GM18868 (cell line): ENCODE results near the gene ASPHD1.
"Not testable (repeated sequence)": the region's sequence is repeated elsewhere in the genome, so short reads cannot be mapped to it uniquely, and the experiment has no call there.

Experiments used
- ATAC-seq: cut with Tn5 transposase; IDR thresholded peaks from one replicate; pipeline ENCODE4 v1.9.1; 2021; ENCODE audit warnings: mild to moderate bottlenecking, moderate library complexity; ENCODE audit not compliant: unreplicated experiment

The ASPHD1 gene

DNA sequence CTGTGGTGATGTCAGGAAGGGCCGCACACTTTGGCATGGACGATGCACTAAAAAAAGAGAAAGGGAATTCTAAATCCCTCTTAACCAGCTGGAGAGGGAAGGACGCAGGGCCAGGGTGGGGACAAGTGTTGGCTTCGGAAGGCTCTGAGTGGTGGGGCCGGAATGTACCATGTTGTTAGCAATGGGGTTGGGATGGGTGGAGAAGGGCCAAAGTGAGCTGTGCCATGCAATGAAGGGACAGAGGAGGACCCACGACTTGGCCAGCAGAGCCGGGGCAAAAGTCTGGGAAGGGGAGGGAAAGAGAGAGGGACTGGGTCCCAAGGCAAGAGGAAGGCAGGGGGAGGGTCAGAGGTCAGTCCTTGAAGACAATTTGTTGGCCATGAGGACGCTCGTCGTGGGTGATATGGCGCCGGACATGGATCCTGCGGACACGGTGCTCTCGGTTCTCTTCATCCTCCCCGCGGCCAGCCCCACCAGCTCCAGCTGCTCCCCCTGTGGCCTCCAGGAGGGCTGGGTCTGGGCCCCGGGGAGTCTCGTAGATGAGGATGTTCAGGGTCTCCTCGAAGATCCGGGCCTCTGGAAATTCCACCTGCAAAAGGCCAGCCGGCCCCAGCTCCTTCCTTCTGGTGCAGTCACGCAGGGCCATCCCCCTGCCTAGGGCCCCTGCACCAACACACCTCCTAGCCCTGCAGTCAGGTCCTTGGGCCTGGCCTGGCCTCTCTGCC lies 6.4 kb downstream of the ASPHD1 start:
- ATAC-seq: no peak

DNA sequence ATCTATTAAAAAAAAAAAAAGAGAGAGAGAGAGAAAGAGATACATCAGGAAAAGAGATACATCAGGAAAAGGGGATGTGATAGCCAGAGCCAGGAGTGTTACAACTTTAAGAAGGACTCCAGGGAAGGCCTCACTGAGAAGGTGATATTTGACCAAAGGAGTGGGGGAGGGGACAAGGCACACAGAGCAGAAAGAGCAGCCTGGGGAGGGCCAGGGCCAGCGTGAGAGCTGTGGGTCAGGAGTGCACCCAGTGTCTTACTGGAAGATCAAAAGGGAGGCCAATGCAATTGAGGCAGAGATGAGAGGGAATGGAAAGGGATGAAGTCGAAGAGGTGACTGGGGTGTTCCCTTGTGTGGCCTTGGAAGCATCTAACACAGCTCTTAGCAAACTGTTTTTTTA lies 7.7 kb downstream of the ASPHD1 start:
- ATAC-seq: no peak

DNA sequence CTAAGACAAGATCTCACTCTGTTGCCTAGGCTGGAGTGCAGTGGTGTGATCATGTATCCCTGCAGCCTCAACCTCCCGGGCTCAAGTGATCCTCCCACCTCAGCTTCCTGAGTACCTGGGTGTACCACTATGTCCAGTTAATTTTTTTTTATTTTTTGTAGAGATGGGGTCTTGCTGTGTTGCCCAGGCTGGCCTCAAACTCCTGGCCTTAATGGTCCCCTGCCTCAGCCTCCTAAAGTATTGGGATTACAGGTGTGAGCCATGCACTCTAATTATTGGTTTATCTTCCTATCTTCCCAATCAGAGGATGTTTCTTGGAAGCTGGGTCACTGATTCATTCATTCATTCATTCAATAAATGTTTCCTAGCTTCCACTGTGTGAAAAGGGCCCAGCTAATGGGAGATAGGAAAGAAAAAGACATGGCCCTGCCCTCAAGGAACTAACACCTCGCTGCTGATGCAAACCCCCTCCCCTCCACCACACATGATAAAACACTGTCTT lies 8.5 kb downstream of the ASPHD1 start:
- no peak for ATAC-seq

DNA sequence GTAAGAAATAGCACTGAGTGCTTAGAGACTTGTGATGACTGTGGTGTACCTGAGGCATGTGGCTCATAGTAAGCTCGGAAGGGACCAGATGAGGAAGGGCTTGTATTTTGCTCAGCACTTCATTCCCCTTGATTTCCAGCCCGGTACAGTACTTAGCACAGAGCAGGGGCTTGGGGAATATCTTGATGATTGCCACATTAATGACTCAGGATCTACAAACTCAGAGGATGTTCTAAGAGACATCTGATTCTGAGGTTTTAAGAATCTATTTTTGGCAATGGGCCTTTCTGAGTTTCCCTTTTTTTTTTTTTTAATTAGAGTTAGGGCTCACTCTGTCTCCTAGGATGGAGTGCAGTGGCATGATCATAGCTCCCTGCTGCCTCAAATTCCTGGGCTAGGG lies 9.1 kb downstream of the ASPHD1 start:
- ATAC-seq: no peak

DNA sequence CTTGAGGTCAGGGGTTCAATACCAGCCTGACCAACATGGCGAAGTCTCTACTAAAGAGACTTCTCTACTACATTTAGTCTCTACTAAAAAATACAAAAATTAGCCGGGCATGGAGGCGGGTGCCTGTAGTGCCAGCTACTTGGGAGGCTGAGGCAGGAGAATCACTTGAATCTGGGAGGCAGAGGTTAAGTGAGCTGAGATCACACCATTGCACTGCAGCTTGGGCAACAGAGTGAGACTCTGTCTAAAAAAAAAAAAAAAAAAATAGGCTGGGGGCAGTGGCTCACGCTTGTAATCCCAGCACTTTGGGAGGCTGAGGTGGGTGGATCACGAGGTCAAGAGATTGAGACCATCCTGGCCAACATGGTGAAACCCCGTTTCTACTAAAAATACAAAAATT lies 9.6 kb downstream of the ASPHD1 start:
- ATAC-seq: not testable (repeated sequence)

DNA sequence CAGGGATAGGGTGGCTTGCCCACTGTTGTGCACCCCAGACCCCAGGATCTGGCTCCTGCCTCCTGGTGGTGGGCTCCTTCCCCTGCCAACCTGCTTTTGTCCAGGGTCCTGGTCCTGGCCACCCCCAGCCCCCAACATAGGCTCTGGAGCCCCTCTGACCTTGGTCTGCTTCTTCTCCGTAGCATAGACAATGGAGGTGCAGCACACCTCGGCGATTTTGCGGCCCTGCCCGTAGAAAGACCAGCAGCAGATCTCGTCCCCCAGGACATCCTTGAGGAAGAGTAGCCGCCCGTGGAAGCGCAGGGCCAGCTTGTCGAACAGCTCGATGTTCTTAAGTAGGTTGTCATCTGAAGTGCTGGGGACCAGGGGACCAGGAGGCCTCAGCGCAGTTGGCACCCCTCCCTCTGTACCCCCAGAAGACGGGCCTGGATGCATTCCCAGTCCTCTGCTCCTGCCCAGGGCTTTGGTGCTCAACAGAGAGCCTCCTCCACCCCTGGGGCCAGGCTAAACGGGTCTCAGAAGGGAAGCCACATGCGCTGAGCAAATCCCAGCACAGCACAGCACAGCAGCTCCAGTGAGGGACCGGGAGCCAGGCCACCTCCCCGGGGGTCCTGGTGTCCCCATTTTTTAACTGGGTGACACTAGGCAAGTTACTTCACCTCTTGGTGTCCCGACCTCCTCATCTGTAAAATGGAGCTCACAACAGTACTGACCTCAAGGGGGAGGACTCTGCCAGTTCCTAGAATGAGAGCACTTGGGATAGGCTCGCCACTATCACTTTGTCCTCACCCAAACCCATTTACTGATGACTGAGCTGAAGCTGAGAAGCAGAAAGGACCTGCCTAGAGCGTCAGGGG lies 10.8 kb downstream of the ASPHD1 start:
- no peak for ATAC-seq

DNA sequence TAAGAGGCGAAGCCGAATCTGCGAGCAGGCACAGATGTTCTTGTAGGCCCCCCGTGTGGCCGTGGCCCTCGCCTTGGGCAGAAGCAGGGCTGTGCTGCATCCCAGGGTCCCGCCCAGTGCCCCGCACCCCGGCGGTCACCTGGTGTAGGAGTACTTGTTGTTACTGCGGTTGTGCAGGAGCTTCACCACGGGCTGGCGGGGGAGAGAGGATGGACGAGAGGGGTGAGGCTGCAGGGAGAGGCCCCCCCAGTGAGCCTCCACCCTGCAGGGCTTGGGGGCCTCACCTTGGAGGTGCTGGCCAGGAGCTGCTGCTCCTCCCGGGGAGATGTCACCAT lies 11.4 kb downstream of the ASPHD1 start:
- no peak for ATAC-seq

DNA sequence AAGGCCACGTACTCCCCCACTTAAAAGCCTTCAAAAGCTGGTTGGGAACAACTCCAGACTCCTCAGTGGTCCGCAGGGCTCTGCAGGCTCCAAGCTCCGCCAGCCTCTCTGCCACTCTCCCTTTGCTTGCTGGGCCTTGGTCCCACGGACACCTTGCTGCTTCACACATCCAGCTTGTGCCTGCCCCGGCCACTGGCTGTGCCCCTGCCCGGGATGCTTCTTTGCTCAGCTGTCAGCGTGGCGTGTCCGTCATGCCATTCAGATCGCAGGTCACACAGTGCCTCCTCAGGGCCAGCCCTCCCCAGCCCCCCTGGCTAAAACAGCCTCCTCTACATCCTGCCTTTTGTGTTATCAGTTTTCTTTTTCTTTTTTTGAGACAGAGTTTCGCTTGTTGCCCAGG lies 11.8 kb downstream of the ASPHD1 start:
- ATAC-seq: no peak

DNA sequence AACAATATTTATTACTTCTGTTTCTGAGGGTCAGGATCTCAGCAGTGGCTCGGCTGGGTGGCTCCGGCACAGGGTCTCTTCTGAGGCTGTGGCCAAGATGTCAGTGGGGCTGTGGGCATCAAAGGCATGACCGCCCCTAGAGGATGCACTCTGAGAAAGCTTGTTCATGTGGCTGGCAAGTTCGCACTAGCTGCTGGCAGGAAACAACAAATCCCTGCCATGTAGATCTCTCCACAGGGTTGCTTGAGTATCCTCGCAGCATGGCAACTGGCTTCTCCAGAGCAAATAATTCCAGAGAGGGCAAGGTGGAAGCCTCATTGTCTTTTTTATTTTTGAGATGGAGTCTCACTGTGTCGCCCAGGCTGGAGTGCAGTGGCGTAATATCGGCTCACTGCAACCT lies 13.2 kb downstream of the ASPHD1 start:
- ATAC-seq: no peak

DNA sequence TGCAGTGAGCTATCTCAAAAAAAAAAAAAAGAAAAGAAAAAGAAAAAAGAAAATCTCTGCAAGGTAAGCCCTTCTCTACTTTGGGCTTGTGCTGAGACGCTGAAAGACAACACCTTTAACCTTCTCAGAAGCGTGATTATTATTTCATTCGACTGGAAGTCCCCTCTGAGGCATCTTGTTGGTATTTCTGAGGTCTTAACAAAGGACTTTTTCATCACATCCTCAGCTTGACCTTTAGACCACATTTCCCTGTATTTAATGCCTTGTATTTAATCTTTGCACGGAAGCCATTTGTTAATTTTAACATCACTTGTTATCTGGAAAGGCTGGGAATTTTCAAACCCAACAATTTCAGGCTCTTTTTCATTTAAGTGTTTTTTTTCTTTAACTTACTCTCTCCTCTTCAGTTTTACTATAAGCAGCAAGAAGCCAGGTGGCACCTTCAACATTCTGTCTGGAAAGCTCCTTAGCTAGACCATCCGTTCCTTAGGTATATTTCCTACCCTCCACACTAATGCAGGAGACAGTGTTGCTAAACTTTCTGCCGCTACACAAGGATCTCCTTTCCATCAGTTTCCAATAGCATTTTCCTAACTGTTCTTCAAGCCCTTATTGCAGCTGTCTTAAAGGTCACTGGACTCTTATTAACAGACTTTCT lies 15.4 kb downstream of the ASPHD1 start:
- no peak for ATAC-seq

DNA sequence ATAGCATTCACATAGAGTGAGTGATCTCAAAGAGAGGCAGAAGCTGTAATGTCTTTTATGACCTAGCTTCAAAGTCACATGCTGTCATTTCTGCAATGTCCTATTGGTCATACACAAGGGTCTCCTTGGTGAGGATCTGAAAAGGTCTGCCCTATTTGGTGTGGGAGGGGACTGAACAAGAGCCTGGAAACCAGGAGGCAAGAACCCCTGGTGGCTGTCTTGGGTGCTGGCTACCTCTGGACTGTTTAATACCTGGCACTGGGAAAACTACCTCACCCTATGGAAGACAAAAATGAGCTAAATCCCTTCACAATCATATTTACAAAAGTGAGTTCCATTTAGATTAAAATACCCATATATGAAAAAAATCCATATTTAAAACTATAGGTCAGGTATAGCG lies 16.7 kb downstream of the ASPHD1 start:
- ATAC-seq: no peak

DNA sequence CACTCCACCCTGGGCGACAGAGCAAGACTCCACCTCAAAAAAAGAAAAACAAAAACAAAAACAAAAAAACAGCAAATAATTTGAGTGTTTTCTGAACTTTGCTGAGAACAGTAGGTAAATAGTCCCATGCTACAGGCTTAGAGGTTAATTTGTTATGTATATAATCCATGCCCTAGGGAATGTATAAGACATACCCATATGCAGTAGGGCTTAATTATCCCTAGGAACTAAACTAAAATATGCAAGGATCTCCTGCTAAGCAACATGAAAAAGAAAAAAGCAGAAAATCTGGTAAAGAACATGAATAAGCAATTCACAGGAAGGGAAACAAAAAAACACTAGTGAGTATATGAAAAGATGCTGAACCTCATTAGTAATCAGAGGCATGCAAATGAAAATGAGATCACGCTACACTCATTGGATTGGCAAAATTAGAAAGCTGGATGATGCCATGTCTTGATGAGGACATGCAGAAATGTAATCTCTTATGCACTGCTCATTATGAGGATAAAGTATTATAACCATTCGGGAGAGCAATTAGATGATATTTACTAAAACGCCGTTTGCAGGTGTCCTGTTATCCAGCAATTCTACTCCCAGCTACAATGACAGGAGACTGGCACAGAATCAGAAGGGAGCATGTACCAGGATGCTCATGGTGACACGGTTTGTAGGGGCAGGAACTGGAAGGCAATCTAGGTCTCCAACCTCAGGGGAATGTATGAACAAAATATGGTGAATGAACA lies 20.2 kb downstream of the ASPHD1 start:
- no peak for ATAC-seq

DNA sequence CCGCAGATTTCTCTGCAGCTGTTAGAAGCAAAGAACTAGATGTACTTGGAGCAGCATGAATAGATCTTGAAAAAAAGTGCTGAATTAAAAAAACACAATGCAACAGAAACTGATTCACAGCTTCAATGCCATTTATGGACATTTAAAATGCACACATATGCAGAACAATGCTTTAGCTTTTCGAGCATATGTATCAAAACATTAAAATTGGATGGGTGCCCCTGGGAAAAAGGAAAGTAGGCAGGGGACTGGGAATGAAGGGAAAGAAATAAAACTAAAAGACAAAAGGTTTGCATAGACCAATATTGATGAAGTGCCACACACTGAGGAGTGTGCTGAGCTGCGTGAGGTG lies 20.7 kb downstream of the ASPHD1 start:
- no peak for ATAC-seq

DNA sequence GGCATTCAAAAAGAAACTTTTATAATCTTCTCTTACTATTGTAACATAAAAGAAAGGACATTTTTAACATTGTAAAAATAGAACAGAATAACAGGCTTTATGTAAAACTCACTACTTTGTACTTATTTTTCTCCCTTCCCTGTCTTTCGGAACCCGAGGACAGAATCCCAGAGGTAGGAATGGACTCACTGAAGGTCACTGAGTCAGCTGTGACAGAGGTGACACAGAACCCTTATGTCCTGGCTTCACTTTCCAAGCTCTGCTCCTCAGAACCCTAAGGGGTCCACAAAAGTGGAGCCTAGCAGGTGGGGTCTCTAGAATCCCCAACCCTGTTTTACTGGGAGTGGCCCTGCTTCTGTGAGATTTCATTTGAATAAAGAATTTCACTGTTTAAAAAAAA lies 22.0 kb downstream of the ASPHD1 start:
- no peak for ATAC-seq

DNA sequence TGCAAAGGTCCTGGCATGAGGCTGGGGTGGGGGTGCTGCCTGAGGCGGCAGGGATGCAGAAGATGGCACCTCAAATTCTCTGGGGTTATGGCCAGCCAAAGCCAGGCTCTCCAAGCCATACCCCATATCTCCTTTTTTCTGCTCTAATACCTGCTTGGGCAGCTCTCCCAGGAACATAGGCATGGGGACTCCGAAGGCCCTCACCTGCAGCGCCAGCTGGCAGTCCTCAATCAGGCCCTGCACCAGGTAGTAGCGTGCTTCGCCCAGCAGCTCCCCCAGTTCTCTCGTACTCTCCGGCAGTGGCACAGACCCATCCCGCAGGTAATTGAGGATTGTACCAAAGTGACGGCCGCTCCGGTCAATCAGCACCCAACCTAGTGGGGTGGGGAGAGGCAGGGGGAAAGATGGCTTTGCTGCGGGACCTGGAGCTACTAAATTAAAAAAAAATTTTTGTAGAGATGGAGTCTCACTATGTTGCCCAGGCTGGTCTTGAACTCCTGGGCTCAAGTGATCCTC lies 22.8 kb downstream of the ASPHD1 start:
- ATAC-seq: no peak

DNA sequence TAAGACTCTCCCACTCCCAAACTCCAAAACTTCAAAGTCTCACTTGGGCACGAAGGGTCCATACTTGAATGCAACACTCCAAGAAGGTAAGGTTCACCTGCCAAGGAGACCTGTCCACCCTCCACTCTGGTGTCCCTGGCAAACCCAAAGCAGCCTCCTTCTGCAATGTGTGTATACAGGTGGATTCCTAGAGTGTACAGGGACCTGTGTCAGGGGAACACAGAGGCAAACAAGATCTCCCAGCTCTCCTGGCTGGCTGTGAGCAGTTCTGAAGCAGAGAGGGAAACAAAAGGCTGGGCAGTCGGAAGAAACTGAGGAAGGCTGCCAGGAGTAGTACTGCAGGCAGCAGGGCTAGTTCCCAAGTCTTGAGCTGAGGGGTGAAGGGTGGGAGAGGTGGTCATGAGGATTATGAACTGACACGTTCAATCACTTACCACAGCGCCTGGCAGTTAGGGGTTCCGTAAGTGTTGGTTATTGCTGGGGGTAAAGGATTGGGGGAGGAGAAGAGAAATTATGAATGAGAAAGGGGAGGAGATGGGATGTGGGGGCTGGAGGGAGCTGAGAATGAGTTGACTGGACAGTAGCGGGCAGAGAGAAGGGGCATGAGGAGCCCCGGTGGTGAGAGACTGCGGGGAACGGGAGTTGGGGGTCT lies 24.9 kb downstream of the ASPHD1 start:
- ATAC-seq: no peak

DNA sequence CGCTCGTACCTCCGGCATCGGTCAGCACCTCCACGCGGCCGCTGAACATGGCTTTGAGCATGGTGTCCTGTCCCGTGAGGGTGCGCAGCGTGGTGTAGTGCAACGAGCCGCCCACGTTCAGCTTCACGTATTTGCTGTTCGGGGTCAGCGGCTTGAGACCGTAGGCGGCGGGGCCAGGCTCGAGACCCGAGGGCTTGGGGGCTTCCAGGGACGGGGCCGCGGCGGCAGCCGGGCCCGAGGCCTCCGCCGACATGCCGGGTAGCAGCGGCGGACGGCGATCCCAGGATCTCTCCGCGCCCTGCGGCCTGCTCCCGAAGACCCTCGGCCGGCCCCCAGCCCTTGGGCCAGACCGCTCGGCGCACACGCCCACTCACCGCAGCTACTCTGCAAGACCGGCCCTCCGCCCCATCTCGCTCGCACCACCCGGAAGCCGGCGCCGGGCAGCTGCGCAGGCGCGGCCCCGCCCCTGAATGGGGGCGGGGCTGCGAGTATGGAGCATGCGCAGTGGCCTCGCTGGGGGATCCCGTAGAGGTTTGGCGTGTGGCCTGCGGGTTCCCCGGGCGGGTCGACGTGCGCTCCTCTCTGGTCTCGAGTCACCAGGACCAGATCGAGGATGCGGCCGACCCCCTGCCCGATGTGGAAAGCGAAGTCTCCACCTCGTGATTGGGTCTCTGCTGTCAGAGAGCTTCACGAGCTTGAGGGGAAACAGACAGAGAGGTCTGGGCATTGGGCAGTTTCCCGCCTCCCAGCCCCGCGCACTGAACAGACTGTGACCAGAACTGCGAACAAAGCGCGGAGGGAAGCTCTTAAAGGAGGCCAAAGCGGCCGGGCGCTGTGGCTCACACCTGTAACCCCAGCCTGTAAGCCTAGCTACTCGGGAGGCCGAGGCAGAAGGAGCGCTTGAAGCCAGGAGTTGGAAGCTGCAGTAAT lies 25.8 kb downstream of the ASPHD1 start, which contains the start of gene KCTD13:
KCTD13 (minus strand) TSS at position 446 of the 930 bp plus-strand sequence; CDS start at position 253, 193 bp downstream.
- ATAC-seq: peak; percentile 81

DNA sequence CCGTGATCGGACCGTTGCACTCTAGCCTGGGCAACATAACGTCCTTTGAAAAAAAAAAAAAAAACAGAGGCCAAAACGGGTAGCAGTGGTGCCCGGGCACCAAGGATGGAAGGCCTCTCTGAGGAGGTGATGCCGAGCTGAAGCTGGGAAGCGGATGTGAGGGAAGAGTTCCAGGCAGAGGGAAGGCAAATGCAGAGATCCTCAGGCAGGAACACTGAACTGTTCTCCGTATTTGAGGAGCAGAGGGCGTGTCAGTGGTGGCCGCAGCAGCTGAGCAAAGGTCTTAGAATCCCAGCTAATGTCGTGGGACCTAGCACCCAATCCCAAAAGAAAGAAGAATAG lies 26.4 kb downstream of the ASPHD1 start:
- ATAC-seq: no peak
